HG03558 (cell line): ENCODE data around the gene TMEM273.

ENCODE experiments used
- ATAC-seq: cut with Tn5 transposase; IDR thresholded peaks from one replicate; pipeline ENCODE4 v1.9.1; 2021; ENCODE audit warnings: moderate number of reproducible peaks; ENCODE audit not compliant: unreplicated experiment; ENCODE audit errors: extremely low read depth

The TMEM273 gene

GRCh38 chr10:49177391-49178355 is 10.5 kb downstream of the TMEM273 start:
- peak; percentile 83 for ATAC-seq

GRCh38 chr10:49176310-49177268 is 11.6 kb downstream of the TMEM273 start:
- ATAC-seq: no peak

- ATAC-seq: no peak
Measured at GRCh38 chr10:49175587-49176309, 12.4 kb downstream of the TMEM273 start.

- ATAC-seq: no peak
Measured at GRCh38 chr10:49174926-49175500, 13.2 kb downstream of the TMEM273 start.

GRCh38 chr10:49174261-49174925 is 13.8 kb downstream of the TMEM273 start:
- ATAC-seq: no peak

GRCh38 chr10:49173853-49174252 is 14.3 kb downstream of the TMEM273 start:
- no peak for ATAC-seq

- ATAC-seq: no peak
Measured at GRCh38 chr10:49173201-49173772, 14.9 kb downstream of the TMEM273 start.

GRCh38 chr10:49172777-49173132 is 15.4 kb downstream of the TMEM273 start:
- no peak for ATAC-seq

GRCh38 chr10:49172061-49172776 is 16.0 kb downstream of the TMEM273 start:
- ATAC-seq: no peak

- ATAC-seq: no peak
Measured at GRCh38 chr10:49171326-49172060, 16.7 kb downstream of the TMEM273 start.

GRCh38 chr10:49170632-49171325 is 17.4 kb downstream of the TMEM273 start:
- ATAC-seq: no peak

GRCh38 chr10:49169776-49170175 is 18.4 kb downstream of the TMEM273 start:
- no peak for ATAC-seq

GRCh38 chr10:49168831-49169500 is 19.2 kb downstream of the TMEM273 start:
- ATAC-seq: no peak

- ATAC-seq: no peak
Measured at GRCh38 chr10:49168171-49168540, 20.0 kb downstream of the TMEM273 start.

GRCh38 chr10:49167425-49168170 is 20.6 kb downstream of the TMEM273 start:
- no peak for ATAC-seq
